ENCODE measurements around the gene HIVEP3.

HIVEP3 gene

DNA sequence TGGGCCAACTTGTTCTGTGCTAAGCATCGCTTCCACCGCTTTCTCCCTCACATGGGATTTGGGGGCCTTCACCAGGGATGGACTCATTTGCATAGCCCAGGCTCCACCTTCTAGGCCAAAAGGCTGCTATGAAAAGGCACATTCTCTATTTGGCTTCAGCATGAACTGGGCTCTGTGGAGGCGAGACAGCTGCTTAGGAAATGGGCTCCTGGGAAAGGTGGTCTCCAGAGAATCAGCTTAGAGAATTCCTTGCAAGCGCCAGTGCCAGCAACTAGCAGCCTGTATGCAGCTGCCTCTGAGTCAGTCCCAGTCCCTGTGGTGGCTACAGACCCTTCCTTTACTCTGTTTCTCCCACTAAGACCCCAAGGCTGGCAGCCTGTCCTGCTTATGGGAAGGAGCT, 214.5 kb downstream of the HIVEP3 start:
- H3K4me1 ChIP-seq, result no peaks in the 10 kb centered on the region
- no peak overlapping the region for H2AFZ ChIP-seq
- H3K27me3 ChIP-seq (ENCODE audit: control insufficient read depth, insufficient read depth, low read length), result no peaks in the 10 kb centered on the region
- no peaks in the 10 kb centered on the region for H3K79me2 ChIP-seq
- H3K9me3 ChIP-seq (ENCODE audit: control insufficient read depth, low read length), result no peaks in the 10 kb centered on the region
- TF ChIP-seq, protein P1, sequence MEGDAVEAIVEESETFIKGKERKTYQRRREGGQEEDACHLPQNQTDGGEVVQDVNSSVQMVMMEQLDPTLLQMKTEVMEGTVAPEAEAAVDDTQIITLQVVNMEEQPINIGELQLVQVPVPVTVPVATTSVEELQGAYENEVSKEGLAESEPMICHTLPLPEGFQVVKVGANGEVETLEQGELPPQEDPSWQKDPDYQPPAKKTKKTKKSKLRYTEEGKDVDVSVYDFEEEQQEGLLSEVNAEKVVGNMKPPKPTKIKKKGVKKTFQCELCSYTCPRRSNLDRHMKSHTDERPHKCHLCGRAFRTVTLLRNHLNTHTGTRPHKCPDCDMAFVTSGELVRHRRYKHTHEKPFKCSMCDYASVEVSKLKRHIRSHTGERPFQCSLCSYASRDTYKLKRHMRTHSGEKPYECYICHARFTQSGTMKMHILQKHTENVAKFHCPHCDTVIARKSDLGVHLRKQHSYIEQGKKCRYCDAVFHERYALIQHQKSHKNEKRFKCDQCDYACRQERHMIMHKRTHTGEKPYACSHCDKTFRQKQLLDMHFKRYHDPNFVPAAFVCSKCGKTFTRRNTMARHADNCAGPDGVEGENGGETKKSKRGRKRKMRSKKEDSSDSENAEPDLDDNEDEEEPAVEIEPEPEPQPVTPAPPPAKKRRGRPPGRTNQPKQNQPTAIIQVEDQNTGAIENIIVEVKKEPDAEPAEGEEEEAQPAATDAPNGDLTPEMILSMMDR (IDR thresholded peaks at IDR 0.05), result no peak
- no peaks in the 10 kb centered on the region for H3K36me3 ChIP-seq (ENCODE audit: control insufficient read depth, insufficient read depth, low read length)
- H3K4me3 ChIP-seq (ENCODE audit: low read depth, low read length), result no peak overlapping the region
- no peak overlapping the region for H3K4me2 ChIP-seq (ENCODE audit: low read length)
- no peak overlapping the region for H3K27ac ChIP-seq
- H3K9ac ChIP-seq, result no peak overlapping the region

- no peaks in the 10 kb centered on the region for H3K79me2 ChIP-seq
- no peaks in the 10 kb centered on the region for H3K4me1 ChIP-seq
- no peaks in the 10 kb centered on the region for H3K27me3 ChIP-seq (ENCODE audit: control insufficient read depth, insufficient read depth, low read length)
- H2AFZ ChIP-seq, result no peak overlapping the region
- no peaks in the 10 kb centered on the region for H3K36me3 ChIP-seq (ENCODE audit: control insufficient read depth, insufficient read depth, low read length)
- no peak overlapping the region for H3K27ac ChIP-seq
- H3K4me2 ChIP-seq (ENCODE audit: low read length), result no peak overlapping the region
- H3K9me3 ChIP-seq (ENCODE audit: control insufficient read depth, low read length), result no peaks in the 10 kb centered on the region
- TF ChIP-seq, protein P1 (IDR thresholded peaks at IDR 0.05), result no peak
- no peak overlapping the region for H3K9ac ChIP-seq
- H3K4me3 ChIP-seq (ENCODE audit: low read depth, low read length), result no peak overlapping the region
These were observed 216.0 kb downstream of the HIVEP3 start for GRCh38 chr1:41702771-41703170.

GRCh38 chr1:41700986-41701535, 217.7 kb downstream of the HIVEP3 start:
- no peaks in the 10 kb centered on the region for H3K27me3 ChIP-seq (ENCODE audit: control insufficient read depth, insufficient read depth, low read length)

GRCh38 chr1:41700581-41700980, 218.1 kb downstream of the HIVEP3 start:
- no peaks in the 10 kb centered on the region for H3K36me3 ChIP-seq (ENCODE audit: control insufficient read depth, insufficient read depth, low read length)
- H3K79me2 ChIP-seq, result no peaks in the 10 kb centered on the region
- TF ChIP-seq, protein P1 (IDR thresholded peaks at IDR 0.05), result no peak
- no peak overlapping the region for H3K9ac ChIP-seq
- H3K4me3 ChIP-seq (ENCODE audit: low read depth, low read length), result no peak overlapping the region
- no peak overlapping the region for H3K27ac ChIP-seq
- no peaks in the 10 kb centered on the region for H3K27me3 ChIP-seq (ENCODE audit: control insufficient read depth, insufficient read depth, low read length)
- H3K4me1 ChIP-seq, result no peaks in the 10 kb centered on the region
- no peak overlapping the region for H2AFZ ChIP-seq
- H3K9me3 ChIP-seq (ENCODE audit: control insufficient read depth, low read length), result no peaks in the 10 kb centered on the region
- no peak overlapping the region for H3K4me2 ChIP-seq (ENCODE audit: low read length)

More at GRCh38 chr1:41700986-41701535, 217.7 kb downstream of the HIVEP3 start:
- TF ChIP-seq, protein P1 (IDR thresholded peaks at IDR 0.05), result no peak
- no peak overlapping the region for H3K9ac ChIP-seq
- H2AFZ ChIP-seq, result no peak overlapping the region
- H3K9me3 ChIP-seq (ENCODE audit: control insufficient read depth, low read length), result no peaks in the 10 kb centered on the region
- H3K36me3 ChIP-seq (ENCODE audit: control insufficient read depth, insufficient read depth, low read length), result no peaks in the 10 kb centered on the region
- no peaks in the 10 kb centered on the region for H3K79me2 ChIP-seq
- H3K4me2 ChIP-seq (ENCODE audit: low read length), result no peak overlapping the region
- no peak overlapping the region for H3K4me3 ChIP-seq (ENCODE audit: low read depth, low read length)
- H3K4me1 ChIP-seq, result no peaks in the 10 kb centered on the region
- H3K27ac ChIP-seq, result no peak overlapping the region

- Histone ChIP-seq H2AFZ (no peak overlapping the region), H3K9me3 (ENCODE audit: control insufficient read depth, low read length) (no peaks in the 10 kb centered on the region), H3K27ac (no peak overlapping the region), H3K27me3 (ENCODE audit: control insufficient read depth, insufficient read depth, low read length) (no peaks in the 10 kb centered on the region), H3K9ac (no peak overlapping the region), H3K79me2 (no peaks in the 10 kb centered on the region), H3K4me3 (ENCODE audit: low read depth, low read length) (no peak overlapping the region), H3K36me3 (ENCODE audit: control insufficient read depth, insufficient read depth, low read length) (no peaks in the 10 kb centered on the region), H3K4me1 (no peaks in the 10 kb centered on the region), H3K4me2 (ENCODE audit: low read length) (no peak overlapping the region)
- TF ChIP-seq, protein P1 (IDR thresholded peaks at IDR 0.05), result no peak
These were observed 218.9 kb downstream of the HIVEP3 start for GRCh38 chr1:41699861-41700248.

All from parathyroid adenoma (tissue), 2 donors.